Esophagus mucosa (tissue), 1 donor: ENCODE results near the gene PRR19. TPM values are rescaled to one million over a fixed set of nuclear protein-coding genes. Genes with fewer than 3 reads are reported as not detected.
"Not testable (repeated sequence)": the region's sequence is repeated elsewhere in the genome, so short reads cannot be mapped to it uniquely, and the experiment has no call there.

Source experiments
- ATAC-seq: fragments of 200-7000 bp; cut with Tn5 transposase; one replicate; pipeline ENCODE4 v1.9.1; 2020
- total RNA-seq: library from RNA; stranded (reverse); gene quantifications from one replicate; pipeline ENCODE4 v1.2.4, GENCODE V29; 2023
- donor health status: DM: yes; HTN: yes; CAD: no.

PRR19 gene
- total RNA-seq, 1 donor from 2014 or later = 0.84 TPM

GRCh38 chr19:42327381-42327780 lies 25.4 kb downstream of the PRR19 start:
- no peak for ATAC-seq

GRCh38 chr19:42328106-42328505 lies 26.2 kb downstream of the PRR19 start:
- ATAC-seq = no peak

- ATAC-seq = no peak
Observed at GRCh38 chr19:42328854-42329253, 26.9 kb downstream of the PRR19 start.

GRCh38 chr19:42330241-42330711 lies 28.3 kb downstream of the PRR19 start:
- no peak for ATAC-seq

- ATAC-seq = not testable (repeated sequence)
Observed at GRCh38 chr19:42331333-42331732, 29.4 kb downstream of the PRR19 start.

GRCh38 chr19:42332059-42332458 lies 30.1 kb downstream of the PRR19 start:
- no peak for ATAC-seq

- ATAC-seq = no peak
Observed at GRCh38 chr19:42333018-42333417, 31.1 kb downstream of the PRR19 start.

- peak; percentile 8 for ATAC-seq
Observed at GRCh38 chr19:42333975-42334696, 32.2 kb downstream of the PRR19 start.

GRCh38 chr19:42334697-42335373 lies 32.9 kb downstream of the PRR19 start:
- ATAC-seq = no peak

GRCh38 chr19:42335374-42335936 lies 33.5 kb downstream of the PRR19 start:
- ATAC-seq = no peak

GRCh38 chr19:42335971-42336370 lies 34.0 kb downstream of the PRR19 start:
- no peak for ATAC-seq

- ATAC-seq = not testable (repeated sequence)
Observed at GRCh38 chr19:42339126-42339860, 37.4 kb downstream of the PRR19 start.

- ATAC-seq = not testable (repeated sequence)
Observed at GRCh38 chr19:42339922-42340321, 38.0 kb downstream of the PRR19 start.

- no peak for ATAC-seq
Observed at GRCh38 chr19:42343344-42344110, 41.6 kb downstream of the PRR19 start.

- ATAC-seq = peak; percentile 22
Observed at GRCh38 chr19:42344336-42344893, 42.5 kb downstream of the PRR19 start.

- ATAC-seq = no peak
Observed at GRCh38 chr19:42345191-42345812, 43.4 kb downstream of the PRR19 start.

- ATAC-seq = no peak
Observed at GRCh38 chr19:42348211-42348610, 46.3 kb downstream of the PRR19 start.

GRCh38 chr19:42349378-42350107 lies 47.6 kb downstream of the PRR19 start:
- no peak for ATAC-seq

- no peak for ATAC-seq
Observed at GRCh38 chr19:42350417-42350816, 48.5 kb downstream of the PRR19 start.

GRCh38 chr19:42351079-42351735 lies 49.3 kb downstream of the PRR19 start:
- ATAC-seq = no peak
